ENCODE measurements around the gene TADA3. TPM values are rescaled to one million over a fixed set of nuclear protein-coding genes. Genes with fewer than 3 reads are reported as not detected.

The TADA3 gene
- total RNA-seq, 1 experiment from 2014 or later = 49.0 TPM

GRCh38 chr3:9744162-9744561 is 48.1 kb downstream of the TADA3 start (continued):
- TF ChIP-seq ZNF317 (CRISPR knock-in tag; IDR thresholded peaks at IDR 0.05; ENCODE audit: borderline replicate concordance, low read depth) (no peak), ZNF263 (CRISPR knock-in tag; IDR thresholded peaks at IDR 0.05; ENCODE audit: low read depth) (no peak), GABPB1 (CRISPR knock-in tag; IDR thresholded peaks at IDR 0.05) (no peak), MYBL2 (CRISPR knock-in tag; IDR thresholded peaks at IDR 0.05) (no peak), ZNF138 (CRISPR knock-in tag; conservative IDR thresholded peaks at IDR 0.05) (no peak)
- TF ChIP-seq, protein P1, sequence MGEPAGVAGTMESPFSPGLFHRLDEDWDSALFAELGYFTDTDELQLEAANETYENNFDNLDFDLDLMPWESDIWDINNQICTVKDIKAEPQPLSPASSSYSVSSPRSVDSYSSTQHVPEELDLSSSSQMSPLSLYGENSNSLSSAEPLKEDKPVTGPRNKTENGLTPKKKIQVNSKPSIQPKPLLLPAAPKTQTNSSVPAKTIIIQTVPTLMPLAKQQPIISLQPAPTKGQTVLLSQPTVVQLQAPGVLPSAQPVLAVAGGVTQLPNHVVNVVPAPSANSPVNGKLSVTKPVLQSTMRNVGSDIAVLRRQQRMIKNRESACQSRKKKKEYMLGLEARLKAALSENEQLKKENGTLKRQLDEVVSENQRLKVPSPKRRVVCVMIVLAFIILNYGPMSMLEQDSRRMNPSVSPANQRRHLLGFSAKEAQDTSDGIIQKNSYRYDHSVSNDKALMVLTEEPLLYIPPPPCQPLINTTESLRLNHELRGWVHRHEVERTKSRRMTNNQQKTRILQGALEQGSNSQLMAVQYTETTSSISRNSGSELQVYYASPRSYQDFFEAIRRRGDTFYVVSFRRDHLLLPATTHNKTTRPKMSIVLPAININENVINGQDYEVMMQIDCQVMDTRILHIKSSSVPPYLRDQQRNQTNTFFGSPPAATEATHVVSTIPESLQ (CRISPR knock-in tag; IDR thresholded peaks at IDR 0.05) = no peak
- TF ChIP-seq, protein P2, sequence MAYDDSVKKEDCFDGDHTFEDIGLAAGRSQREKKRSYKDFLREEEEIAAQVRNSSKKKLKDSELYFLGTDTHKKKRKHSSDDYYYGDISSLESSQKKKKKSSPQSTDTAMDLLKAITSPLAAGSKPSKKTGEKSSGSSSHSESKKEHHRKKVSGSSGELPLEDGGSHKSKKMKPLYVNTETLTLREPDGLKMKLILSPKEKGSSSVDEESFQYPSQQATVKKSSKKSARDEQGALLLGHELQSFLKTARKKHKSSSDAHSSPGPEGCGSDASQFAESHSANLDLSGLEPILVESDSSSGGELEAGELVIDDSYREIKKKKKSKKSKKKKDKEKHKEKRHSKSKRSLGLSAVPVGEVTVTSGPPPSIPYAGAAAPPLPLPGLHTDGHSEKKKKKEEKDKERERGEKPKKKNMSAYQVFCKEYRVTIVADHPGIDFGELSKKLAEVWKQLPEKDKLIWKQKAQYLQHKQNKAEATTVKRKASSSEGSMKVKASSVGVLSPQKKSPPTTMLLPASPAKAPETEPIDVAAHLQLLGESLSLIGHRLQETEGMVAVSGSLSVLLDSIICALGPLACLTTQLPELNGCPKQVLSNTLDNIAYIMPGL (CRISPR knock-in tag; IDR thresholded peaks at IDR 0.05) = no peak

DNA sequence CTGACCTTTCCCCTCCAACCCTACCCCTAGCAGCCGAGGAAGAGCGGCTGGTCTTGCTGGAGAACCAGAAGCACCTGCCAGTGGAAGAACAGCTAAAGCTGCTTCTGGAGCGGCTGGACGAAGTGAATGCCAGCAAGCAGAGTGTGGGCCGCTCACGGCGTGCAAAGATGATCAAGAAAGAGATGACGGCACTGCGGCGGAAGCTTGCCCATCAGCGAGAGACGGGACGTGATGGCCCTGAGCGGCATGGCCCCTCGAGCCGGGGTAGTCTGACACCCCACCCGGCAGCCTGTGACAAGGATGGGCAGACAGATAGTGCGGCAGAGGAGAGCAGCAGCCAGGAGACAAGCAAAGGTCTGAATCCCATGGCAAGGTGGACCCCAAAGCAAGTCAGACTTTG is 48.7 kb downstream of the TADA3 start:
- TF ChIP-seq FOXK1 (CRISPR knock-in tag; IDR thresholded peaks at IDR 0.05) = no peak
- TF ChIP-seq NFYB (CRISPR knock-in tag; conservative IDR thresholded peaks at IDR 0.05; ENCODE audit: low read depth) = no peak
- no peak for TF ChIP-seq MLX (CRISPR knock-in tag; IDR thresholded peaks at IDR 0.05)
- TF ChIP-seq ZNF396 (CRISPR knock-in tag; IDR thresholded peaks at IDR 0.05; ENCODE audit: borderline replicate concordance) = no peak
- no peak for TF ChIP-seq SMAD4 (CRISPR knock-in tag; IDR thresholded peaks at IDR 0.05)
- TF ChIP-seq, protein P3, sequence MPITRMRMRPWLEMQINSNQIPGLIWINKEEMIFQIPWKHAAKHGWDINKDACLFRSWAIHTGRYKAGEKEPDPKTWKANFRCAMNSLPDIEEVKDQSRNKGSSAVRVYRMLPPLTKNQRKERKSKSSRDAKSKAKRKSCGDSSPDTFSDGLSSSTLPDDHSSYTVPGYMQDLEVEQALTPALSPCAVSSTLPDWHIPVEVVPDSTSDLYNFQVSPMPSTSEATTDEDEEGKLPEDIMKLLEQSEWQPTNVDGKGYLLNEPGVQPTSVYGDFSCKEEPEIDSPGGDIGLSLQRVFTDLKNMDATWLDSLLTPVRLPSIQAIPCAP (CRISPR knock-in tag; IDR thresholded peaks at IDR 0.05) = no peak
- TF ChIP-seq, protein P4, sequence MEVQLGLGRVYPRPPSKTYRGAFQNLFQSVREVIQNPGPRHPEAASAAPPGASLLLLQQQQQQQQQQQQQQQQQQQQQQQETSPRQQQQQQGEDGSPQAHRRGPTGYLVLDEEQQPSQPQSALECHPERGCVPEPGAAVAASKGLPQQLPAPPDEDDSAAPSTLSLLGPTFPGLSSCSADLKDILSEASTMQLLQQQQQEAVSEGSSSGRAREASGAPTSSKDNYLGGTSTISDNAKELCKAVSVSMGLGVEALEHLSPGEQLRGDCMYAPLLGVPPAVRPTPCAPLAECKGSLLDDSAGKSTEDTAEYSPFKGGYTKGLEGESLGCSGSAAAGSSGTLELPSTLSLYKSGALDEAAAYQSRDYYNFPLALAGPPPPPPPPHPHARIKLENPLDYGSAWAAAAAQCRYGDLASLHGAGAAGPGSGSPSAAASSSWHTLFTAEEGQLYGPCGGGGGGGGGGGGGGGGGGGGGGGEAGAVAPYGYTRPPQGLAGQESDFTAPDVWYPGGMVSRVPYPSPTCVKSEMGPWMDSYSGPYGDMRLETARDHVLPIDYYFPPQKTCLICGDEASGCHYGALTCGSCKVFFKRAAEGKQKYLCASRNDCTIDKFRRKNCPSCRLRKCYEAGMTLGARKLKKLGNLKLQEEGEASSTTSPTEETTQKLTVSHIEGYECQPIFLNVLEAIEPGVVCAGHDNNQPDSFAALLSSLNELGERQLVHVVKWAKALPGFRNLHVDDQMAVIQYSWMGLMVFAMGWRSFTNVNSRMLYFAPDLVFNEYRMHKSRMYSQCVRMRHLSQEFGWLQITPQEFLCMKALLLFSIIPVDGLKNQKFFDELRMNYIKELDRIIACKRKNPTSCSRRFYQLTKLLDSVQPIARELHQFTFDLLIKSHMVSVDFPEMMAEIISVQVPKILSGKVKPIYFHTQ (CRISPR knock-in tag; IDR thresholded peaks at IDR 0.05) = no peak
- TF ChIP-seq PRDM15 (CRISPR knock-in tag; IDR thresholded peaks at IDR 0.05) = no peak
- no peak for TF ChIP-seq CDX4 (CRISPR knock-in tag; IDR thresholded peaks at IDR 0.05; ENCODE audit: borderline replicate concordance)
- TF ChIP-seq, protein P5, sequence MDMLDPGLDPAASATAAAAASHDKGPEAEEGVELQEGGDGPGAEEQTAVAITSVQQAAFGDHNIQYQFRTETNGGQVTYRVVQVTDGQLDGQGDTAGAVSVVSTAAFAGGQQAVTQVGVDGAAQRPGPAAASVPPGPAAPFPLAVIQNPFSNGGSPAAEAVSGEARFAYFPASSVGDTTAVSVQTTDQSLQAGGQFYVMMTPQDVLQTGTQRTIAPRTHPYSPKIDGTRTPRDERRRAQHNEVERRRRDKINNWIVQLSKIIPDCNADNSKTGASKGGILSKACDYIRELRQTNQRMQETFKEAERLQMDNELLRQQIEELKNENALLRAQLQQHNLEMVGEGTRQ (CRISPR knock-in tag; IDR thresholded peaks at IDR 0.05) = no peak
- TF ChIP-seq RELA (CRISPR knock-in tag; IDR thresholded peaks at IDR 0.05; ENCODE audit: borderline replicate concordance) = no peak
- POLR2A ChIA-PET = no interaction called here
- DNase-seq (ENCODE audit: low spot score) (no peak), ATAC-seq (no peak)
- H3K27ac Mint-ChIP-seq = no peak overlapping the region
- H3K36me3 Mint-ChIP-seq = peaks cover 81% of the 10 kb centered on the region
- no peaks in the 10 kb centered on the region for H3K27me3 Mint-ChIP-seq (ENCODE audit: low read depth)
- H3K4me3 Mint-ChIP-seq = no peak overlapping the region
- no peaks in the 10 kb centered on the region for H3K9me3 Mint-ChIP-seq
- H3K4me1 Mint-ChIP-seq = no peaks in the 10 kb centered on the region
- CTCF ChIA-PET = interaction anchor here (0.6 kb wide), 1 partner anchor 17 kb away, joined by 3 read pairs; no protein-coding TSS in a partner anchor
